22Rv1 (cell line): Measurements from ENCODE around the gene PAK1IP1.

ENCODE experiments used
- CTCF ChIP-seq: fragments of 450-650 bp; IDR thresholded peaks from 2 replicates; pipeline ENCODE4 v1.5.1; 2017; ENCODE audit warnings: mild to moderate bottlenecking
- ZFX ChIP-seq: fragments of 450-650 bp; IDR thresholded peaks from 2 replicates; pipeline ENCODE4 v1.6.1; 2017; ENCODE audit warnings: antibody characterized with exemption, borderline replicate concordance

- no peak for TF ChIP-seq CTCF
- TF ChIP-seq ZFX = no peak
Observed at GRCh38 chr6:10659699-10660348, 34.9 kb upstream of the PAK1IP1 start.
